Medulla oblongata (tissue), 1 donor: Measurements from ENCODE around the gene CHAT.
"Not testable (repeated sequence)": the region's sequence is repeated elsewhere in the genome, so short reads cannot be mapped to it uniquely, and the experiment has no call there.

Experiments
- DNase-seq: peaks from one replicate; pipeline ENCODE4 v3.0.0-alpha.2; 2015; ENCODE audit errors: extremely low spot score

The CHAT gene

DNA sequence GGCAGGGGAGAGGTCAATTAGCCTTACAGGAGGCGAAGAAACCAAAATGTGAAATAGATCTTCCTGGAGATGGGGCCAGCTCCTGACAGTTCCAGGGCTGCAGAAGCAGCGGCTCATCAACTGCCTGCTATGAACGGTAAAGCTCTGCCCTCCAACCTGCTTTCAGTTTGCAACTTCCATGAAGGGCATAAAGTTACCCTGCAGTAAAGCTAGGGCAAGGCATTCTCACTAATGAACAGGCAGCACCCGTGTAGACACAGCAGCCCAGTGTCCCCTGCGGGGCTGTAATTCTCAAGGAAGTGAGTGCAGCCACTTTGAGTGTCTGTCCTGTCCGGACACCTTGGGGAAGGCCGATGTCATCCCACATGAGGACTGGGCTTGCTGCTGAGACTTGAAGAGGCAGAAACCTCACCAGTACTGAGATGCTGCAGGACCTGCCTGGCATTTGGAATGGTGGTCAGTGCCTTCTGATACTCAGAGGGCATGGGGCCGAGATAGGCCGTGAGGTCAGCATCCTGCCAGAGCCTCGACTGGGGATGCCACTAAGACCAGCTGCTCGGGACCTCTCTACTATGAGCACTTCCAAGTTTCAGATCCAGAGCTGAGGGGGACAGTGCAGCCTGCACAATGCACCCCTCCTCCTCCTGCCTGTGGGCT, 39.6 kb downstream of the CHAT start:
- DNase-seq = no peak

DNA sequence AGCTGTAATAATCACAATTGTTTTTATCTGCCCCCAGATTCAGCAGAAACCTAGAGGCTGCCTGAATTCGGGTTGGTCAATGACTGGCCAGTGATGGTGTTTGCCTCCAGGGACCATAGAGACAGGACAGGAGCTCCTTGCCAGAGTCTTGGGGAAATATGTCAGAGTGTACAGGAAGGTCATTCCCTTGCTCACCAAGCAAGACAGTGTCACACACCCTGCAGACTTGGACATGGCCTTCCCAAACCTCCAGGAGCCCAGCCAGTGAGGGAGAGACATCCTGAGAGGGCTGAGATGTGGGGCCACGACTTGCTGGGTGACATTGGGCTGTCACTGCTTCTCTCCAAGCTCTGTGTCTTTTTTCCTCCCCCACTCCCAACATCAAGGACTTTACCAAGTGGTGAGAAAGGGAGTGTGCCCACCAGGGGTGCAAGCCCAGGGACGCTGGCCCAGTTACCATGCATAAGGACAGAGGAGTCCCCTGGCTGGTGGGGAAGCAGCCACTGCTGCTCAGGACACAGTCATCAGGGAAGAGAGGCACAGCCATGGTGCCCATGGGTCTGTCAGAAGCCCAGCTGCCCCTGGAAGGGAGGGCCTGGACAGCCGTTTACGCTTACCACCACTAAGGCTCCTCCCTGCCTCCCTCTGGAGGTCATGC, 40.3 kb downstream of the CHAT start:
- DNase-seq = no peak

DNA sequence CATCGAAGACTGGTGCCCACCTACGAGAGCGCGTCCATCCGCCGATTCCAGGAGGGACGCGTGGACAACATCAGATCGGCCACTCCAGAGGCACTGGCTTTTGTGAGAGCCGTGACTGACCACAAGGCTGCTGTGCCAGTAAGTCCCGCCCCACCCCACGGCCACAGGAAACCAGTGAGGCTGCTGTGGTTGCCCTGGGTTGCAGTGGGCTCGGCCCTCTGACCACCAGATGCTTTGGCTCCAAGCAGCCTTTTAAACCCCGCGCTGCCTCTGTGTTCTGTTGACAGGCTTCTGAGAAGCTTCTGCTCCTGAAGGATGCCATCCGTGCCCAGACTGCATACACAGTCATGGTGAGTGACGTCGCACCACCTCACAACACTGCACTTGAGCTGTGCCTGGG, 41.3 kb downstream of the CHAT start:
- DNase-seq = no peak

DNA sequence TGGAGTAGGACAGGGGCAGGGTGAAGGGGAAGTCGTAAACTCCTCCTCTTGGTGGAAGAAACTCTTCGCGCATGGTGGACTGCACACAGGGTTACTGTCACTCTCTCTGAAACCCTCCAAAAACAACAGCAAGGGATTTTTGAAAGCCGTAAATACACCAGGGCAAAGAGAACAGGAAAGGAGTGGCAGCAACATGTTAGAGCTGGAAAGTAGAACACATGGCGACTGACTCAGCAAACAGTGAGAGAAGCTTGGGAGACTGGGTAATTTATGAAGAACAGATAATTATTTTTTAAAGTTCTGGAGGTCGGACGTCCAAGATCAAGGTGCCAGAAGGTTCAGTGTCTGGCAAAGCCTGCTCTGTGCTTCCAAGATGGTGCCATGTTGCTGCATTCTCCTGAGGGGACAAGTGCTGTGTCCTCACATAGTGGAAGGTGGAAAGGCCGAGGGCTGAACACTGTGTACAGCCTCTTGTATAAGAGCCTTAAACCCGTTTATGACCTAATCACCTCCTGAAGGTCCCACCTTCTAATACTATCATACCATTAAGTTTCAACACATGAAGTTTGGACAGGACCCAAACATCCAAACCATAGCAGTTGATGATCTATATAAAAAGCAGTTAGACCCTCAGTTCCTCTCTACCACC, 43.1 kb downstream of the CHAT start:
- no peak for DNase-seq

DNA sequence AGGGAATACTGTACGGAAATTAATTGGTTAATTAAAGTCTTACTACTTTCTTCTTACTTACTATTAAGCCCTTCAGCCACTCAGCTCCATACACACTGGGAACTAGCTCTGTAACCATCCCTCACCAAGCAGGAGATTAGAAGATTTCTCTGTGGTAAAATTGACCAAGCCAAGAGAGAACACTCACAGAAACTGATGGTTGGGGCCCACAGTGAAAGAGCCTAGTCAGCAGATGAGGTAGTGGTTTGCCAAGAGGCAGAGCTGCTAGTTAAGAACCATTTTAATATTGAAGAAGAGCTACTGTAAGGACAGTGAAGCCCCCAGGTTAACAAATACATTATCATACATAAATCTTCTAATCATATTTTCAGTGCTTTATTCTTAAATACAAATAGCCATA, 43.8 kb downstream of the CHAT start:
- DNase-seq = no peak

DNA sequence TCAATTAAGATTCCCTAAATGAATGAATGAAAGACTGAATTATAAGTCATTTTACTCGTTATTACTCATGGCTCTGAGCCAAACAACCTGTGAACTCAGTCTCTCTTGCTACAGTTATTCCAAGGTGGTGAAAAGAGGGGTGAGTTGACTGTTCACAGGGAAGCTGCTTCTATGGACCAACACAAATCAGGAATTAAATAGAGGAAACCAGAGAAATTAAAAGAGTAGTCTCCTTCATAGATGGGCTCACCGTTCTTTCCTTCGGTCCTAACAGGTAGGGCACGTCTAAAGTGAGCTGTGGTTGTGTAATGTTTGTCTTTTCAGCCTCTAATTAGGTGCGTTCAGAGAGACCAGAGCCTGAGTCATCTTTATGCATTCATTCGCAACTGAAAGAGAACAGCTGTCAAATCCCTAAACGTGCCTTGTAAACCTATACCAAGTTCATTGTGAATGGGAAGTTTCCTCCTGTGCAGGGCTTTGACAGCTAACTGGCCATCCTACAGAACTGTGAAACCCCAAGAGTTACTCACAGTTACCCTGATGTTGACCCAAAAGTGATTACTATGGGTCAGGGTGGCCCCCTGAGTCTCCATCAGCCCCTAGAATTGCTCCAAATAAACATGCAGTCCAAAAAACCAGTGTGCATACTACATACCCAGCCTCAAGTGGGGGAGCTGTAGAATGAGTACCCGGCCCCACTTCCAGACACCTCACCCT, 47.5 kb downstream of the CHAT start:
- no peak for DNase-seq

DNA sequence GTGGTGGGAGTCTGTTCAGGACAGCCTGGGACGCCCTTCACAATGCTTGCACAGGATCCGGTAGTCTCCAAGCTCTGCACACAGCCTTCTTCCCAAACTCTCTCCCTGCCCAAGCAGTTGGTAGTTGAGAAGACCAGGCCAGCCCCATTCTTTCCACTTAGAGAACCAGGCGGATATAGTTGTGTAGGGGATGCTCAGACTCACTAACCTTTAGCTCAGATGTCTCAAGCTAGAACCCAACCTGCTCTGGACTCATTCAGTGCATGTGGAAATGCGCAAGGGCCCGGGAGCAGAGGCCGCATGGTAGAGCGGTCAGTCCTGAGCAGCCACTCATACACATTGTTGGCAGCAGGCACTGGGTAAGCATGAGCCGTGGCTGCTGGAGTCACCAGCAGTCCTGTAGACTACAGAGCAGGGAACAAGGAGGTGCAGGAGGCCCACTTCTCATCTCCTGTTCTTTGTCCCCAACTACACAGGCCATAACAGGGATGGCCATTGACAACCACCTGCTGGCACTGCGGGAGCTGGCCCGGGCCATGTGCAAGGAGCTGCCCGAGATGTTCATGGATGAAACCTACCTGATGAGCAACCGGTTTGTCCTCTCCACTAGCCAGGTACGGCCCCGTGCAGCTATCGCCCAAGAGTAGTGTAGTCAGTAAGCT, 48.5 kb downstream of the CHAT start:
- DNase-seq = no peak

DNA sequence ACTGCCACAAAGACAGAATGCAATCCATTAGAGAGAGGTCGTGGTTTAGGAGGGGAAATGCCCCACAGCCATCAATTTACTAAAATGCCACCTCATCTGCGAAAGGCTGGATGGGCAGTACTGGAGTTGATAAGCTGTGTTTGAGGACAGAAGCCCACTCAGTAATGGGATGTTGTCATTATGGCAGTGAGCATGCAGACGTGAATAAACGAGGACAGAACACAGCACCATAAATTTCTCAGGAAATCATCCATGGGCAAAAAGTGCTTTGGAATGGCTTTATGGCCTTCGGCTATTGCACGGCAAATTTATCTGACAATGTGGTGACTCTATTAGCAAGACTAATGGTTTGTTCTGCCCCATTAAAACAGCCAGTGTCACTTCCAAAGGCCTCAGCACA, 49.8 kb downstream of the CHAT start:
- no peak for DNase-seq

DNA sequence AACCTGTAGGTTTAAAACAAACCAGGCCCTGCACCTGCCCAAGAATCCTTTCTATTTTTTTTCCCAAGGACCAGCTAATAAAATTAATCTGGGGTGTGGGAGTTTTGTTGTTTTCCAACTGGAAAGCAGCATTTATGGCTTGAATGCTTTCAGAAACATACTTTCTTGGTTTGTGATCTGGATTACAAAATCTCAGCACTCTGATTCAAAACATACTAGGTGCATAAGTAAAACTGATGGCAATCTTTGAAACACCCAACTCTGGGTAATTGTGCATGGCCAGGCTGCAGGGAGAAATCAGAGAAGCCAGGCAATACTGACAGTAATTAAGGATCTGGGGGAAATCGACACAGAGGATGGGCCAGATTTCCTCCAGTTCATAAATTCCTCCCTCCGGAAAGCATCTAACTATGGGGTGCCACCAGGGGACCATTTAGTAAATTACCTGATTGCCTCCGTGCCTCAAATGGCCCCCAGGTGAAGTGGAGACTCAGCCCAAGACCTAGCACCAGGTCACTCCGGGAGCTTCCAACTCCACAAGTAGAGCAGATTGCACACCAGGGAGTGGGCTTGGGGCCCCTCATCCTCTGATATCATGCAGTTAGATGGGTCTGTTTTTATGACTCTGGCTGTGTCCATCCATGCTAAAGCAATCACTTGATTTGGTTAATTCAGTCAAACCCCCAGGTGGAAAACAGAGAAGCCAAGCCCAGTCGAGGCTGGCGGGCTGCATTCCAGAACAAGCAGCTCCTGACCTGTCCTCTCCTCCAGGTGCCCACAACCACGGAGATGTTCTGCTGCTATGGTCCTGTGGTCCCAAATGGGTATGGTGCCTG, 50.4 kb downstream of the CHAT start:
- DNase-seq = no peak

DNA sequence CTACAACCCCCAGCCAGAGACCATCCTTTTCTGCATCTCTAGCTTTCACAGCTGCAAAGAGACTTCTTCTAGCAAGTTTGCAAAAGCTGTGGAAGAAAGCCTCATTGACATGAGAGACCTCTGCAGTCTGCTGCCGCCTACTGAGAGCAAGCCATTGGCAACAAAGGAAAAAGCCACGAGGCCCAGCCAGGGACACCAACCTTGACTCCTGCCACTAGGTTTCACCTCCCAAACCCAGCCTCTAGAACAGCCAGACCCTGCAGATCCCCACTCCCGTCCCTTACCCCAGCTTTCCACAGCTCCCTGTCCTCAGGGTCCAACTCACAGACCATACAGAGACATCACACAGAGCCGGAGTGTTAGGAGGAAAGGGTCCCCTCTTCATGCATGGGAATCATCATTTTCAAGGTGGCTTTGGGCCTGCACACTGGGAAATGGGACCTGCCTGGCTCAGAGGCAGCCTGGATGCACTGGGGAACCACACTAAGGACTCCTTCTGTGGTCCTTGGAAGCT, 51.1 kb downstream of the CHAT start:
- DNase-seq = no peak

DNA sequence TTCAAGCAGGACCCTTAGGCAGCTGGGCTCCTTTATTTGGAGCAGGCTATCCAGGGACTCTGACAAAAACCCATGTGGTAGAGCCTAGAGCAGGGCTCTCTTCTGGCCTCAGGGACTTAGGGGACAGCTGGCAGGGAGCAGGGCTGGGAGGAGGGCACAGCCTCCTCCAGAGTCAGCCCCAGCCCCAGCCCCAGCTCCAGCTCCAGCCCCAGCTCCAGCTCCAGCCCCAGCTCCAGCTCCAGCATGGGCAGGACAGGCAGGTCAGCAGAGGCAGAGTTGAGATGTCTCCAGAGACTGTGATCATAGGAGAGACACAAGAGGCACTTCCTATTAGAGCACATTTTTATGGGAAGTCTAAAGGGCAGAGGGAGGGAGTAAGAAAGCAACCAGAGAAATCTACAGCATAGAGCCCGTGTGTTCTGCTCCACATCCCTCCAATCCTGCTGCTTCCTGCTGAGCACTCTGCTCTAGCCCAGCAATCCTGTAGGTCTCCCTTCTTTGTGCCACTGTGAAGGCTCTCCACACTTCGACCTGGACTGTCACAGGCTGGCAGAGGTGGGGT, 52.3 kb downstream of the CHAT start:
- no peak for DNase-seq

DNA sequence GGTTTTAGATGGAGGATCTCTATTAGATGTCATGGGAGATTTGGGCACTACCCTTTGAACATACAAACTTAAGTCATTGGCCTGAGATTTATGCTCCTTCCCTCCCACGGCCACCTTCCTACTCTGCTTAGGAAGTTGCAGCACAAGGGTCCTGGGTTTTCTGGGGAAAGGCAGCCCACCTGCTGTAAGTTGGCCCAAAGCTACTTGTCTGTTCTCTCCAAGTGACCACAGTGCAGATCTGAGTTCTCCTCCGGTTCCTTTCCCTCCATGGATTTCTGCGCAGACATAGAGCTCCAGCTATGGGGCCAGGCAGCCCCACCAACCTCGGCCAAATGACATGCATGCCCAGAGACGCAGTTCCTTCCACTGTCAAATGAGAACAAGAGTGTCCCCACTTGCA, 52.8 kb downstream of the CHAT start:
- DNase-seq = no peak

DNA sequence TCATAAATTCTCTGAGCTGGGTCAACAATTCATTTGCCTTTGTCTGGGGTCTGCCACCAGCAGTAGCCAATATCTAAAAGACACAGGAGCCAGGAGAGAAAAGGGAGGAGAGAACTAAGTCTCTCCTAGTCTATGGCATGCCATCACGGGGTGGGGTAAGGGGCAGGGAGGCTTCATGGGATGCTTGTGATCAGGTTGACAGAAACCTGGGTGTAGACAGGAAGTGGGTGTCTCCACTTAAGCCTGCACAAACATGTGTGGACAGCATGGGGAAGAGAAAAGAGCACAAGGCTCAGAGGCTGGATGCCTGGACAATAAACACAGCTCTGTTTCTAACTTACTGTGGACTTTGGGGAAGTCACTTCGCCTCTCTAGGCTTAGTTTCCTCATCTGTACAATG, 54.2 kb downstream of the CHAT start:
- DNase-seq = no peak

DNA sequence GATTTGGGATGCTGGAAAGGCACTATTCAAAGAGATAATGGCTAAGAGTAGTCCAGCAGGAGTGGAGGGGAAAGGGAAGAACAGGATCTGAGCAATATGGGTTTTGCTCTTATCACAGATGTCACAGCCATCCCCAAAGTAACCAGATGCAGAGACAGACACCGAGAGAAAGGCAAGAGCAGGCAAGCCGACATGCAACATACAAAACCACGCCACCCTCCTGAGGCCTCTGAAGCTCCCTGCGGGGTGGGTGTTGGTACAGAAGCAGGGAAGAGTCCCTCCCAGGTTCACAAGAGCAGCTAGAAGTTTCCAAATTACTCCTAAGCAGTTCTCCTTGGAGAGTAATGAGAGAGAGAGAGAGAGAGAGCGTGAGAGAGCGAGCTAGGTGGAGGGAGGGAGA, 54.8 kb downstream of the CHAT start:
- no peak for DNase-seq

DNA sequence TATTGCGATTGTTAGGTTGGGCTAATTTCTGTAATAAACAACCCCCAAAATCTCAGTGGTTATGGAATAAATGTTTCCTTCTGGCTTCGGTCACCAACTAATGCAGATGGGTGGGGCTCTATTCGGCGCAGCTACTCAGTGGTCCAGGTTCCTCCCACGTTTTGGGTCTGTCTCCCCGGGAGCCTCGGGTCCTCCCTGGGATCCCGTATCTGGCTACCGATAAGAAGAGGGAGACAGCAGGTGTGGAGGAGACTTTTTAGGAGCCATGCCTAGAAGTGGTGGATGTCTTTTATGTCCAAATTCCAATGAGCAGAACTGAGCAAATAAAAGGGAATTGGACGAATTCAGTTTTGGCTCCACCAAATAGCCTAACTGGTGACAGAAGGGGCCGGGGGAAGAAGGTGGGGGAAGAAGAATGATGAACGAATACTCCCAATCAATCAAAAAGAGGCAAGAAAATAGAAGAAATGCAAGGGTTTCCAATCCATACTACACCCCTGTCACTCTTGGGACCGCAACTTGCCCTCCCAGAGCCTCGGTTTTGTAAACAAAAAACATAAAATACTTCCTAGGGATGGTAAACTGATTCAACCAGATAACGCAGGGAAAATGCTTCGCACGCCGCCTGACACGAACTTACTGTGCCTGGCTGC, 65.1 kb downstream of the CHAT start:
- DNase-seq = no peak

DNA sequence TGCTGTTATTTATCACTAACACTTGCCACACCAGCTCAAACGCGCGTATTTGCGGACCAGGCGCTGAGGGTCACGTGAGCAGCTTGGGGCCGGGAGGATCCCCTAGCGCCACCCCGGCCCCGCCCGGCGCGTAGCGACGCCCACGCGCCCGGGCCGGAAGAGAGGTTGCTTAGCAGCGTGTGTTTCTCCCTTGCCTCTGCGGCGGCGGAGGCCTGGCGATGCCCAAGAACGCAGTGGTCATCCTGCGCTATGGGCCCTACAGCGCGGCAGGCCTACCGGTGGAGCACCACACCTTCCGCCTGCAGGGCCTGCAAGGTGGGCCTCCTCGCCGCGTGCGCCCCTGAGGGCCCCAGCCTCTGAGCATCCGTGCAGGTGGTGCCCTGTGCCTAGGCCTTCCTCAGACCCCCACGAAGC, 65.7 kb downstream of the CHAT start, which contains the start of gene C10orf53:
C10orf53 (plus strand) TSS at position 172 of the 414 bp plus-strand sequence; CDS start at position 219, 47 bp downstream.
- DNase-seq = peak; percentile 21

DNA sequence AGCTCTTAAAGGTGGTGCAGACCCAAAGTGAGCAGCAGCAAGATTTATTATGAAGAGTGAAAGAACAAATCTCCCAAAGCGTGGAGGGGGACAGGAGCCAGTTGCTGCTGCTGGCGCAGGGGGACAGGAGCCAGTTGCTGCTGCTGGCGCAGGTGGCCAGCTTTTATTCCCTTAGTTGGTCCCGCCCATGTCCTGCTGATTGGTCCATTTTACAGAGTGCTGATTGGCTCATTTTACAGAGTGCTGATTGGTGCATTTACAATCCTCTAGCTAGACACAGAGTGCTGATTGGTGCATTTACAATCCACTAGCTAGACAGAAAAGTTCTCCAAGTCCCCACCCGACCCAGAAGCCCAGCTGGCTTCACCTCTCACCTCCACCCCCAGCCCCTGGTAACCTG, 68.6 kb downstream of the CHAT start:
- not testable (repeated sequence) for DNase-seq

DNA sequence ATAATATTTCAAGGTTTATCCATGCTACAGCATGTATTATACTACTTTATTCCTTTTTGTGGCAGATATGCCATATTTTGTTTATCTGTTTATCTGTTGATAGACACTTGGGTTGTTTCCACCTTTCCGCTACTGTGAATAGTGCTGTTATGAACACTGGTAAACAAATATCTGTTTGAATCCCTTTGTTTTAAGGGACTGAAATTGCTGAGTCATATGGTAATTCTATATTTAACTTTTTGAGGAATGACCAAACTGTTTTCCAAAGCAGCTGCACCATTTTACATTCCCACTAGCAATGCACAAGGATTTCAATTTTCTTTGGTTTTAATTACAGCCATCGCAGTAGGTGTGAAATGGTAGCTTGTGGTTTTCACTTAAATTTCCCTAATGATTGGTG, 69.0 kb downstream of the CHAT start:
- DNase-seq = no peak

DNA sequence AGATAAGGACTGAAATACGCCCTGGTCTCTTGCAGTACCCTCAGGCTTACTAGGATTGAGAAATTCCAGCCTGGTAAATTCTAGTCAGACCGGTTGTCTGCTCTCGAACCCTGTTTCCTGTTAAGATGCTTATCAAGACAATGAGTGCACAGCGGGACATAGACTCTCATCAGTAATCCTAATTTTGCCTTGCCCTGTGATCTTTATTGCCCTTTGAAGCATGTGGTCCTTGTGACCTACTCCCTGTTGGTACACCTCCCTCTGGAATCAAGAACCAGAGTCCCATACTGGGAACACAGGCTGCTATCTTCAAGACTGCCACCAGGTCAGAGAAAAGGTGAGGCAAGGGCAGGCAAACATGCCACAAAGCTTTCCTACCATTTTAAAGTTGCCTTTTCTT, 72.8 kb downstream of the CHAT start:
- no peak for DNase-seq

DNA sequence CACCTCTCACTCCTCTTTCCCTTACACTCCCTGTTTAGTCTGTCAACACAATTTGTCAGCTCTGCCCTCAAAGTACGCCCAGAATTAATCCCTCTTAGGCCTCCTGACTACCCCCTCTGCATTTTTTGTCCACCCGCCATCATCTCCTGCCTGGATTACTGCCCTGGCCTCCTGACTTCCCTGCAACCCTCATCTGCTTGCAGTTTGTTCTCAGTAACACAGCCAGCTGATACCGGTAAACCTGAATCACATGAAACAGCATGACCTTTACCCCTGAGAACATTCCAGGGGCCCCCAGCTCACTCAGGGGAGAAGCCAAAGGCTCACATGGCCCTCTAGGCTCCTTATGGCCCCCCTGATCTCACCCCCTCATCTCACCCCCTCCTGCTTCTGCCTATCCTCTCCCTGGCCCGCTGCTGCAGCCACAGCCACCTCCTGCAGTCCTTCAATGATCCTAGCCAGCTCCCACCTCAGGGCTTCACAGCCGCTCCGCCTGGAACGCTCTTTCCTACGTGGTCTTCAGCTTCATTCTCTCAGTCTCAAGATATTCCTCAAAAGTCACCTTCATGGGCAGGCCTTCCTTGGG, 74.5 kb downstream of the CHAT start:
- DNase-seq = no peak
